DMS 273 treated with DMSO at 0.1 percent for 48 hours (cell line): Measurements from ENCODE around the gene KCNN2.

Experiments
- DNase-seq: peaks from one replicate; lab custom pipeline; 2025; lab: John Stamatoyannopoulos, UW

The KCNN2 gene

DNA sequence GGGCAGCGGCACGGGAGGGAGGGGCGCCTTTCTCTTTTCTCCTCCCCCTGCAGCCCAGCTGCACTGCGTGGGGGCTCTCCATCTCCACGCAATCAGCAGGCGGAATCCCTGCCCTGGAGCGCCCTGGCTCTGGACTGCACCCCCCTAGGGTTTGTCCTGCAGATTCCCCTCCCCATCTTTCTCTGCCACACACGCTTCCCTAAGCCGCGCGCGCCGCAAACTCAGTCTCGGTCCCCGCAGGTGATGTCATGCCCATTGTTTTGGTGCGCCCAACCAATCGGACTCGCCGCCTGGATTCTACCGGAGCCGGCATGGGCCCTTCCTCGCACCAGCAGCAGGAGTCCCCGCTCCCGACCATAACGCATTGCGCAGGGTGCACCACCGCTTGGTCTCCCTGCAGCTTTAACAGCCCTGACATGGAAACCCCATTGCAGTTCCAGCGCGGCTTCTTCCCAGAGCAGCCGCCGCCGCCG is at the start of gene KCNN2:
KCNN2 (plus strand) TSS at position 347 of the 473 bp plus-strand sequence; CDS start at position 417, 70 bp downstream.
- peak; percentile 40 for DNase-seq

DNA sequence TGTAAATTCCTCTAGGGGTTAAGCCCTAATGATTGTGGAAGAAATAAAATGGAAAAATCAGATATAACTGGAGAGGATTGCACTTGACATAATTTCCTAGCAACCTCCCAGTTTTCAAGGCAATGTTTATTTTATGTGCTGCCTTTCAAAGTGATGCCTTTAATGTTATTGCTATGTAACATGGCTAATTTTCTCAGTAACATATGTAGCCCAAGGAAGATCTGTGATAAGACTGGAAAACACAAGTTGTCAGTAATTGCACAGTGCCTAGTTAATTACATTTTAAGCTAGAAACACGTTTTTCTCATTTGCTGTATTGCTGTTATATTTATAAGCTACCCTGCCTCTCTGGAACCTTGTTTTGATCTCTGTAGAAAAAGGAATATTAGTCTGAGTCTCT is 49.2 kb upstream of the KCNN2 start:
- DNase-seq = no peak

- DNase-seq = no peak
These were observed 47.8 kb upstream of the KCNN2 start for GRCh38 chr5:114314061-114314460.

DNA sequence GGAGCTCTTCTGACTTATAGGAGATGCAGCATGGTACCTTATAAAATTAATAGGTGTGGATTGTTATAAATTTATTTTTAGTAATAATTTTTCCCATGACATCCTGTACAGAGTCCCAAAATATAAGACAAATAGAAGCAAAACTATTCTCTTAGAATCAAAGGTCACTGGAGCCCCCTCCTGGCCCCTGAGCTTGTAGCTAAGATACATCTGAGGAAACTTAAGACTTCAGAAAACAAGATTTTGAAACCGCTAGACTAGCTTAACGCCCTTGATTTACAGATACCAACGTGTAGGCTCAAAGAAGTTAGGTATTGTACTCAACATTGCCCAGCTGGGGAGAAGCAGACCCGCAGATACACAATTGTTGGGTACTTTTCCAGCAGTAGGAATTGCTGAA is 45.7 kb upstream of the KCNN2 start:
- no peak for DNase-seq

GRCh38 chr5:114317751-114318150 is 44.1 kb upstream of the KCNN2 start:
- no peak for DNase-seq

DNA sequence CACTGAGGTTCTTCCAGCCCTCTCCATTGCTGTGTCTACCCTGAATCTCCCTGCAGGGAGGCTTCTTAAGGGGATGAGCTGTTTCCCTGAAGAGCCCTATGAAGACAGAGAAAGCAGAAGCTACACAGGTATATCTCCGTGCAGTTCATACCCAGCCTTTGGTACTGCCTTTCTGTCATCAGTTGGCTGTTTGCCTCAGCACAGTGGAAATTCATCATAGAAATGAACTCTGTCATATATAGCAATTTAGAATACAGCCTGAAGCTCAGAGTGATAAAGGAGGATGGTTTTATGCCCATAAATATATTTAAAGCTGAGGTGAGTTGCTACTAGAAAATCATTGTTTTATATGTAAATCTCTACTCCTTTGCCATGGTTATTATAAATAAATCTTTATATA is 42.6 kb upstream of the KCNN2 start:
- DNase-seq = no peak

- DNase-seq = no peak
These were observed 42.0 kb upstream of the KCNN2 start for GRCh38 chr5:114319821-114320220.

- no peak for DNase-seq
These were observed 37.6 kb upstream of the KCNN2 start for GRCh38 chr5:114324282-114324681.

- no peak for DNase-seq
These were observed 36.3 kb upstream of the KCNN2 start for GRCh38 chr5:114325541-114325940.

- DNase-seq = no peak
These were observed 34.4 kb upstream of the KCNN2 start for GRCh38 chr5:114327474-114327873.

- no peak for DNase-seq
These were observed 33.9 kb upstream of the KCNN2 start for GRCh38 chr5:114327987-114328386.

DNA sequence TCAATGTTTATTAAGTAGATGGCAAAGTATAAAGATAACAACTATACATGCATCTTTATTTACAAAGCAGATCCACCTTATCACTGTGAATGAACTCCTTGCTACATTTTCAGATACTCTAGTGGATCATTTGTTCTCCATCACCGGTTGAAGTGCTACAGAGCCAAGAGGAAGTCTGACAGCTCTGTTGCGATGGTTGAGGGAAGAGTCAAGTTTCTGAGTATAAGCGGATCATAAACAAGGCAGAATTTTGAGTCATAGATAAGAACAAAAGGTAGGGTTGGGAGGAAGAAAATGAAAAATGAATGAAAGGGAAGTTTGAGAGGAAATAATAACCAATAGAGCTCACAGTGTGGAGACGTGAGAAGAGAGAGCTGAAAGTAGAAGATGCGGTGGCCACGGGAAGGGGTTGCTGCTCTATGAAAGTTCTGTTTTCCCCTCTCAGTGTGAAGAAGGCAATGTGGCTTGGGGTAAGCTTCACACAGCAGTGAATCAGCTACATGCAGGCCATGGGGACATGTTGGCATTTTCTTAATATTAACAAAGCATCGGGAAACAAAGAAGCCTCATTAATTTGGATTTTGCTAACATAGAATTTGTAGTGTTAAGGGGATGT is 30.8 kb upstream of the KCNN2 start:
- no peak for DNase-seq

GRCh38 chr5:114332493-114332892 is 29.4 kb upstream of the KCNN2 start:
- DNase-seq = no peak

GRCh38 chr5:114332925-114333324 is 28.9 kb upstream of the KCNN2 start:
- no peak for DNase-seq

DNA sequence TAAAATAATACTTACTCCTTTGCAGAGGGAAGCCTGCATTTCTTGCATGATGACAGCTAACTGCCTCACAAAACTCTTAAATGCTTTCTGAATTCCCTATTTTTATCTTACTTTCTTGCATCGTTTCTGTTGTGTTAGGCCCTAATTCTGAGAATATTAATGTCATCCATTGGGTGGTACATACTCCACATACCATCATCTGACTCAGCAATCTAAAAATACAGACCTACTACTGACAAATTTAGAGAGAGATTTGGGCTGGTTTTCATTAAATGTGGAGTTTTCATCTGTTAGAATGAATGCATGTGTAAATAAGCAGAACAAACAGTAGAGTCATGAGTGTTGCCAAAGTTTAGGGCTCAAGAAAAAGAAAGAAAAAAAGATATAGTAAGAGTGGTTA is 26.5 kb upstream of the KCNN2 start:
- DNase-seq = no peak

DNA sequence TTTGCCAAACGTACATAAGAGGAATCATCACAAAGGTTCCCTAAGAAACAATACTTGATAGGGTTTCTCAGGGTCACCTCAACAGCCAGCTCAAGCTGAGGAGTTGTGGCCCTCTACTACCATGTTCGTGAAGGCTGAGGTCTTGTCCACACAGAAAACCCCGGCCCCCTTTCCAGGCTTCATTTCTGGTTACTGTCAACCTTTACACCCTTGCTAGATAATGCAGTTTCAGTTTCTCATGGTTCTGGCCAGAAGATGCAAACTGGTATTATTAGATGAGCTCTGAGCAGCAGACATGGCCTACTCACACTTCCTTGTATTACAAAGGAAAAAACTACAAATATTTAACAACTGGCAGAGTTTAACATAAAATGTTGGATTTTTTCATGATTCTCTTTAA is 22.8 kb upstream of the KCNN2 start:
- no peak for DNase-seq

GRCh38 chr5:114346181-114346580 is 15.7 kb upstream of the KCNN2 start:
- no peak for DNase-seq

DNA sequence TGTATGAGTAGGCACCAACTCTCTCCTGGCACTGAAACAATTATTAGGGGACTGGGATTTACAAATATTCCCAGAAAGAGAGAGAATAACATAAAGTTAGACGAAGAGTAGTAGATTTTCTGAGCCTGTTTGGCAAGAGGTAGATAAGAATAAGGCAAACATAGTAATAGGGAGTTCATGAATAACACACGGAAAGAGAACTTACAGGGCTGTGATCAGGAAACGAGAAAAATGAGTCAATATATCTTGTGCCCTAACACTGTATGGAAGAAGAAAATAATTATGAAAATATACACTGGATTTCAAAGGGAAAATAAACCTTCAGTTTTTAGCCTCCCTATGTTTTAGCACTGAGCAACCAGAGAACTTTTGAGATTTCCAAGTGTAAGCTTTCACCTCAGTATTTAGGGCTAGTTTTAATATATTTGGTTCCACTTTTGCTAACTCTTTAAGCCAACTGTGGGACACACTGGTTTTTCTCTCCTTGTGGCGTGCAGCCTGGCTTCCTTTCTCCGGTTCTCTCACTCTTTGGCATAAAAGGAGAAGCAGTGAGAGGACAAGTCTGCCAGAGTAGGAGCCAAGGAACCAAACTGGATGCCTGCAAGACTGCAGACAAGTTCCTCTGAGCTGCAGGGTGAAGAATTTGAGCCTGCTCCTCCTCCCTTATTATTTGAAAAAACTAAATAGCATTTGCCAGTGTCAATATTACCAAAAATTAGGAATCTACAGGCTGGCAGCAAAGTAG is 6.6 kb upstream of the KCNN2 start:
- DNase-seq = no peak

DNA sequence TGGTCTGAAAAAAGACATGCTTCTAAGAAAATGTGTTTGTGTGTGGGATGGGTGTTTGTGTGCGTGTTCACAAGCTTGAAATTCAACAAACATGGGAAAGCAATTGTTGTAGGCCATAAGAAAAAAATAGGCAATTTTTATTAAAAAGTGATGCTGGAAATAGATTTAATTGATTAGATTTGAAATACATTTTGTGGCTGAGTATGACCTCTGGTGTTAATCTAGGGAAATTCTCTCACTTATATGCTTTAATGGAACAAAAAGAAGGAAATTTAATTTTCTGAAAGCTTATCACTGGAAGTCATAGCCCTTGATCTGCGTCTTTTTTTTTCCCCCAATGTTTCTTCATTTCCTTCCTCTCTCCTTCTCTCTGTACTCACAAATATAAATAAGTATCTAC is 3.5 kb upstream of the KCNN2 start:
- no peak for DNase-seq

DNA sequence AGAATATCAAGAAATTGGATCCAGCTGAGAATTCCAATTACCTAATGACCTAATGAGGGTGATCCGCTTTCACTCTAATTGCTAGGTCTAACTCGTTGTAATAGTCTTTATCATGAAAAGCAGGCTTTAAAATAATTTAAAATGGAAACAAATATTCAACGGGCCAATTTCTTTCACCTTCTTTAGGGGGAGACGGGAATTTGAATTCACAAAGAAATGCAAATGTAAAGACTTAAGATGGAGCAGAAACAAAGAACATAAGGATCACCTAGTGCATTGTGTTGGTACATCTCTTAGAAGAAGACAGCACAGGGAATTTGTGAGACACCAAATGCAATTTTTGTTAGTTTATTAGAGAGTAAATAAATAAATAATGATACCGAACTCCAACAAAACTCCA is 1.5 kb upstream of the KCNN2 start:
- no peak for DNase-seq

DNA sequence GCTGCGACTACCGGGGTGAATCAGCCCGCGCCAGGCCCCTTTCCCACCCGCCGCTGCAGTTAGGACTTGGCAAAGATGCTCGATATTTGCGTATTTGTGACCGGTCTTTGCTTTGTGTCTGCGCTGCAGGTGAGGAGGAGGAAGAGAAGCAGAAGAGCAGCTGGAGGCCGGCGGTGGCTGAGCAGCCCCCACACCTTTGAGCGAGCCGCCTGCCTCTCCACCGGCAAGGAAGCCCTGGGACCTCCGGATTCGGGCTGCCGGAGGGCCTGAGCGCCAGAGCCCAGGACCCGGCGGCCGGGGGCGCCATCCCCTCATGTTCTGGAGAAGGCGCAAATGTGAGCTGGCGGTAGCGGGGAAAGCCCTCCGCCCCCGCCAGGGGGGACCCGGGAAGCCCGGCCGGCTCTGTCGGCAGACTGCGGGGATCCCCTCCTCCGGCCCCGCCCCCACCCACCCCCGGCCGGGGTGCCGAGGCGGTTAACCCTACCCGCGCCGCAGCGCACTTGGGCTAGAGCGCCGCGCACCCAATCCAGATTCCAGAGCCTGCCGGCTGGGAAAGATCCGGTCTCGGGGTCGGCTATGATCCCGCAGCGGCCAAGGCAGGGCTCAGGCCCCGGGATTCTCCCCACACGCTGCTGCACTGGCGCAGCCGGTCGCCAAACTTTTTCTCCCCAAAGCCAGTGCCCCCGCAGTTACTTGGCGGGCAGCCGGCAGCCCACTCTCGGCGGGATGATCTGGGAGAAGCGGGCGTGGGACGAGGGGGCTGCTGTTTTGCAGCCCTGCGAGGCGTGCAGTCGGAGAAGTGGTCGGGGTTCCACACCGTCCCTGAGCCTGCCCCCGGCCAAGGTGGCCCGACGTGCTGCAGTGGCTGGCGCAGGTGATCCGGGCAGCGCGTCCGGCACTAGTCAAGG is 800 bp upstream of the KCNN2 start:
- peak; percentile 1 for DNase-seq

DNA sequence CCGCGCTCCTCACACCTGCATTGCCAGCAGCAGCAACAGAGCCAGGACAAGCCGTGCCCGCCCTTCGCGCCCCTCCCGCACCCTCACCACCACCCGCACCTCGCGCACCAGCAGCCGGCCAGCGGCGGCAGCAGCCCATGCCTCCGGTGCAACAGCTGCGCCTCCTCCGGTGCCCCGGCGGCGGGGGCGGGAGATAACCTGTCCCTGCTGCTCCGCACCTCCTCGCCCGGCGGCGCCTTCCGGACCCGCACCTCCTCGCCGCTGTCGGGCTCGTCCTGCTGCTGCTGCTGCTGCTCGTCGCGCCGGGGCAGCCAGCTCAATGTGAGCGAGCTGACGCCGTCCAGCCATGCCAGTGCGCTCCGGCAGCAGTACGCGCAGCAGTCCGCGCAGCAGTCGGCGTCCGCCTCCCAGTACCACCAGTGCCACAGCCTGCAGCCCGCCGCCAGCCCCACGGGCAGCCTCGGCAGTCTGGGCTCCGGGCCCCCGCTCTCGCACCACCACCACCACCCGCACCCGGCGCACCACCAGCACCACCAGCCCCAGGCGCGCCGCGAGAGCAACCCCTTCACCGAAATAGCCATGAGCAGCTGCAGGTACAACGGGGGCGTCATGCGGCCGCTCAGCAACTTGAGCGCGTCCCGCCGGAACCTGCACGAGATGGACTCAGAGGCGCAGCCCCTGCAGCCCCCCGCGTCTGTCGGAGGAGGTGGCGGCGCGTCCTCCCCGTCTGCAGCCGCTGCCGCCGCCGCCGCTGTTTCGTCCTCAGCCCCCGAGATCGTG is 517 bp downstream of the KCNN2 start:
- DNase-seq = no peak
